GM23338 (cell line): ENCODE results near the gene AXIN1. TPM values are rescaled to one million over a fixed set of nuclear protein-coding genes. Genes with fewer than 3 reads are reported as not detected.

Source experiments
- POLR2AphosphoS5 ChIP-seq: IDR thresholded peaks from 2 replicates; pipeline ENCODE4 v1.6.1; 2016; ENCODE audit warnings: antibody characterized with exemption, low read depth
- REST ChIP-seq: IDR thresholded peaks from one replicate; pipeline ENCODE4 v1.6.1; 2018; ENCODE audit warnings: antibody characterized with exemption; ENCODE audit not compliant: unreplicated experiment
- polyA plus RNA-seq: library from polyadenylated mRNA; unstranded; fragments of >200 nt; fragmentation: Nextera tagmentation; extraction: Ambion mirVana; gene quantifications from 2 replicates; pipeline ENCODE4 v1.2.1, GENCODE V29; 2016
- total RNA-seq: library from RNA; depleted of rRNA; stranded (reverse); fragments of >200 nt; shearing (Covaris generic); gene quantifications from 2 replicates; pipeline ENCODE4 v1.2.3, GENCODE V29; 2014; rRNA removed

The AXIN1 gene
- total and polyA plus RNA-seq, 2 experiments from 2014 or later: 14.3 to 54.5 TPM

- TF ChIP-seq POLR2AphosphoS5: no peak
- no peak for TF ChIP-seq REST
Measured at GRCh38 chr16:239948-240277, 112.6 kb downstream of the AXIN1 start (continued).

Other genes with a start within 250 kb of the AXIN1 start
- gene NPRL3, start 214.1 kb downstream of the AXIN1 start, total RNA-seq: 45.7 and 45.9 TPM in 2 replicates
- gene NPRL3, start 214.1 kb downstream of the AXIN1 start, polyA plus RNA-seq: 14.5 and 15.4 TPM in 2 replicates
- not detected in 2 replicates for gene HBZ, start 200.1 kb downstream of the AXIN1 start, total RNA-seq
- gene HBZ, start 200.1 kb downstream of the AXIN1 start, polyA plus RNA-seq: 0.39 TPM in 1 of 2 replicates, not detected in the other
- not detected in 2 replicates for gene HBM, start 186.7 kb downstream of the AXIN1 start, total RNA-seq
- 0.68 TPM in 1 of 2 replicates, not detected in the other for gene HBM, start 186.7 kb downstream of the AXIN1 start, polyA plus RNA-seq
- gene HBA2, start 179.8 kb downstream of the AXIN1 start, total RNA-seq: 1.9 TPM in 1 of 2 replicates, not detected in the other
- 7.8 and 11.7 TPM in 2 replicates for gene HBA2, start 179.8 kb downstream of the AXIN1 start, polyA plus RNA-seq
- not detected in 2 replicates for gene HBA1, start 176.0 kb downstream of the AXIN1 start, total RNA-seq
- gene HBA1, start 176.0 kb downstream of the AXIN1 start, polyA plus RNA-seq: 3.4 and 6.7 TPM in 2 replicates
- gene HBQ1, start 172.3 kb downstream of the AXIN1 start, total RNA-seq: 3.1 and 6.6 TPM in 2 replicates
- gene HBQ1, start 172.3 kb downstream of the AXIN1 start, polyA plus RNA-seq: 8.3 and 8.5 TPM in 2 replicates
- gene LUC7L, start 123.3 kb downstream of the AXIN1 start, total RNA-seq: 114 and 115 TPM in 2 replicates
- gene LUC7L, start 123.3 kb downstream of the AXIN1 start, polyA plus RNA-seq: 136 and 151 TPM in 2 replicates
- 57.2 and 128 TPM in 2 replicates for gene FAM234A, start 117.9 kb downstream of the AXIN1 start, total RNA-seq
- gene FAM234A, start 117.9 kb downstream of the AXIN1 start, polyA plus RNA-seq: 37.9 and 41.9 TPM in 2 replicates
- gene RGS11, start 76.8 kb downstream of the AXIN1 start, total RNA-seq: 0.58 and 1.8 TPM in 2 replicates
- 0.38 and 0.74 TPM in 2 replicates for gene RGS11, start 76.8 kb downstream of the AXIN1 start, polyA plus RNA-seq
- gene ARHGDIG, start 72.1 kb downstream of the AXIN1 start, total RNA-seq: 1.0 and 1.2 TPM in 2 replicates
- gene ARHGDIG, start 72.1 kb downstream of the AXIN1 start, polyA plus RNA-seq: 0.24 and 0.78 TPM in 2 replicates
- 0.87 TPM in 1 of 2 replicates, not detected in the other for gene PDIA2, start 69.6 kb downstream of the AXIN1 start, total RNA-seq
- 0.39 and 0.52 TPM in 2 replicates for gene PDIA2, start 69.6 kb downstream of the AXIN1 start, polyA plus RNA-seq
- 115 and 169 TPM in 2 replicates for gene MRPL28, start 17.8 kb upstream of the AXIN1 start, total RNA-seq
- gene MRPL28, start 17.8 kb upstream of the AXIN1 start, polyA plus RNA-seq: 129 and 135 TPM in 2 replicates
- gene PGAP6, start 29.3 kb upstream of the AXIN1 start, total RNA-seq: 98.7 and 112 TPM in 2 replicates
- 25.1 and 29.5 TPM in 2 replicates for gene PGAP6, start 29.3 kb upstream of the AXIN1 start, polyA plus RNA-seq
- gene NME4, start 44.5 kb upstream of the AXIN1 start, total RNA-seq: 228 and 249 TPM in 2 replicates
- 511 and 521 TPM in 2 replicates for gene NME4, start 44.5 kb upstream of the AXIN1 start, polyA plus RNA-seq
- 17.9 and 26.9 TPM in 2 replicates for gene DECR2, start 49.2 kb upstream of the AXIN1 start, total RNA-seq
- gene DECR2, start 49.2 kb upstream of the AXIN1 start, polyA plus RNA-seq: 19.0 and 20.3 TPM in 2 replicates
- 27.9 and 29.2 TPM in 2 replicates for gene RAB11FIP3, start 72.9 kb upstream of the AXIN1 start, total RNA-seq
- 3.2 and 4.4 TPM in 2 replicates for gene RAB11FIP3, start 72.9 kb upstream of the AXIN1 start, polyA plus RNA-seq
- 142 and 164 TPM in 2 replicates for gene CAPN15, start 175.0 kb upstream of the AXIN1 start, total RNA-seq
- 27.3 and 30.7 TPM in 2 replicates for gene CAPN15, start 175.0 kb upstream of the AXIN1 start, polyA plus RNA-seq
- 1.1 and 1.4 TPM in 2 replicates for gene PRR35, start 207.7 kb upstream of the AXIN1 start, total RNA-seq
- 0.32 and 0.63 TPM in 2 replicates for gene PRR35, start 207.7 kb upstream of the AXIN1 start, polyA plus RNA-seq
- 0.80 TPM in 1 of 2 replicates, not detected in the other for gene NHLRC4, start 214.3 kb upstream of the AXIN1 start, total RNA-seq
- gene NHLRC4, start 214.3 kb upstream of the AXIN1 start, polyA plus RNA-seq: 0.14 and 0.47 TPM in 2 replicates
- gene PIGQ, start 217.2 kb upstream of the AXIN1 start, total RNA-seq: 49.9 and 62.3 TPM in 2 replicates
- gene PIGQ, start 217.2 kb upstream of the AXIN1 start, polyA plus RNA-seq: 28.0 and 30.2 TPM in 2 replicates
- 24.2 and 24.6 TPM in 2 replicates for gene RAB40C, start 237.3 kb upstream of the AXIN1 start, total RNA-seq
- gene RAB40C, start 237.3 kb upstream of the AXIN1 start, polyA plus RNA-seq: 11.2 and 12.0 TPM in 2 replicates